Measurements from ENCODE around the gene KDR.

KDR gene

DNA sequence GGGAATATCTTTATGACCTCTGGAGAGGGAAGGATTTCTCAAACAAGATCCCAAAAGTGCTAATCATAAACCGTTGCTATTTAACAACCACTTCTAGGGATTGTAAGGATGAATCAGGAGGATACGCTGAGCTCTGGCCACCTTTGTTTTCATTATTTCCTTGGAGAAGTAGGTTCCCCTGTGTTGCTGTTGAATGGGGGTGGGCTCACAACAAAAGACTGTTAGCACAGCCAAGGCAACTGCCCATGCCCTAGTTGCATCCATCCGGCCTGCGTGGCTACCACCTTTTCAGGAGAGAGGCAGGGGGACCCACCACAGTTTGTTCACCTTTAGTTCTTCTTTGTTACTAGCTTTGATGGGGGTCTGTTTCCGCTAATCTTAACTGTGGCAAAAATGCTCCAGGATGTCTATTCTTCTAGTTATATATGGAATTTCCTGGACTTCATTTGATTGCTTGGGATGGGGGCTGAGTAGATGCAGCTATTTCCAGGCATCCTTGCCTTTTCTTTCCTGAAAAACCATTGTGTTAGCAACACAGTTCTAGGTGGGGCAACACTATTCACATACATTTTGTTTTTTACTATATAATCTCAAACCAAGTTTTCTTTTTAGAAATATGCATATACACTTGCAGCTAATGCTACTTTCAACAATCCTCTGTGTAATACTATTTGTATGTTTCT is 95.4 kb downstream of the KDR start:
- no peak for DNase-seq (ENCODE audit: low read depth)

GRCh38 chr4:55029321-55029720 is 96.1 kb downstream of the KDR start:
- DNase-seq (ENCODE audit: low read depth), result no peak

All from stromal cell of bone marrow (primary cell).